RWPE2 (cell line): Measurements from ENCODE around the gene EPS8L2.

Source experiments
- ATAC-seq: fragments of 200-7000 bp; cut with Tn5 transposase; 3 replicates; pipeline ENCODE4 v1.9.1; 2021; ENCODE audit warnings: low read depth
- DNase-seq: peaks from one replicate; pipeline ENCODE4 v3.0.0-alpha.2; 2020; ENCODE audit warnings: low spot score
- H3K27ac ChIP-seq: fragments of 450-650 bp; 2 replicates; pipeline ENCODE4 v1.5.1; 2017; ENCODE audit warnings: mild to moderate bottlenecking; ENCODE audit not compliant: poor library complexity, severe bottlenecking
- H3K27me3 ChIP-seq: fragments of 250-450 bp; sonication (Bioruptor Pico); 2 replicates; pipeline ENCODE4 v1.5.1; 2021; ENCODE audit warnings: mild to moderate bottlenecking, moderate library complexity; ENCODE audit not compliant: insufficient read depth, poor library complexity, severe bottlenecking
- H3K36me3 ChIP-seq: fragments of 250-450 bp; sonication (Bioruptor Pico); 2 replicates; pipeline ENCODE4 v1.5.1; 2020; ENCODE audit warnings: low read depth, mild to moderate bottlenecking, moderate library complexity
- H3K4me1 ChIP-seq: fragments of 250-450 bp; sonication (Bioruptor Pico); 2 replicates; pipeline ENCODE4 v1.5.1; 2021; ENCODE audit warnings: mild to moderate bottlenecking, moderate library complexity; ENCODE audit not compliant: insufficient read depth, poor library complexity, severe bottlenecking
- H3K4me3 ChIP-seq: fragments of 250-450 bp; sonication (Bioruptor Pico); 2 replicates; pipeline ENCODE4 v1.5.1; 2021; ENCODE audit warnings: mild to moderate bottlenecking, moderate library complexity; ENCODE audit not compliant: severe bottlenecking
- H3K9me3 ChIP-seq: fragments of 250-450 bp; sonication (Bioruptor Pico); 2 replicates; pipeline ENCODE4 v1.5.1; 2021; ENCODE audit warnings: mild to moderate bottlenecking, moderate library complexity; ENCODE audit not compliant: severe bottlenecking
- CTCF ChIP-seq: fragments of 450-650 bp; IDR thresholded peaks from one replicate; pipeline ENCODE4 v1.5.1; 2017; ENCODE audit warnings: mild to moderate bottlenecking, moderate library complexity; ENCODE audit not compliant: poor library complexity, severe bottlenecking

The EPS8L2 gene

GRCh38 chr11:679271-680207 lies 26.5 kb upstream of the EPS8L2 start:
- Histone ChIP-seq H3K4me1 (no peaks in the 10 kb centered on the region), H3K27me3 (no peaks in the 10 kb centered on the region), H3K4me3 (no peak overlapping the region), H3K27ac (no peak overlapping the region), H3K9me3 (no peaks in the 10 kb centered on the region), H3K36me3 (peaks cover 62% of the 10 kb centered on the region)
- DNase-seq: no peak
- no peak for TF ChIP-seq CTCF
- ATAC-seq: no peak

- Histone ChIP-seq H3K36me3 (peaks cover 61% of the 10 kb centered on the region), H3K4me3 (no peak overlapping the region), H3K27me3 (no peaks in the 10 kb centered on the region), H3K9me3 (no peaks in the 10 kb centered on the region), H3K27ac (no peak overlapping the region), H3K4me1 (no peaks in the 10 kb centered on the region)
- DNase-seq (no peak), ATAC-seq (no peak)
- TF ChIP-seq CTCF: no peak
These were observed 25.6 kb upstream of the EPS8L2 start for GRCh38 chr11:680476-680875.

GRCh38 chr11:680970-681369 lies 25.1 kb upstream of the EPS8L2 start:
- ATAC-seq (no peak), DNase-seq (no peak)
- no peak overlapping the region for H3K4me3 ChIP-seq
- H3K27me3 ChIP-seq: no peaks in the 10 kb centered on the region
- H3K36me3 ChIP-seq: peaks cover 63% of the 10 kb centered on the region
- H3K9me3 ChIP-seq: no peaks in the 10 kb centered on the region
- H3K27ac ChIP-seq: no peak overlapping the region
- H3K4me1 ChIP-seq: no peaks in the 10 kb centered on the region
- no peak for TF ChIP-seq CTCF

- Histone ChIP-seq H3K4me1 (no peaks in the 10 kb centered on the region), H3K36me3 (peaks cover 60% of the 10 kb centered on the region), H3K27me3 (no peaks in the 10 kb centered on the region), H3K27ac (no peak overlapping the region), H3K4me3 (no peak overlapping the region), H3K9me3 (no peaks in the 10 kb centered on the region)
- no peak for ATAC-seq
- no peak for TF ChIP-seq CTCF
- no peak for DNase-seq
These were observed 19.4 kb upstream of the EPS8L2 start for GRCh38 chr11:686451-687243.

GRCh38 chr11:687751-688150 lies 18.3 kb upstream of the EPS8L2 start:
- Histone ChIP-seq H3K9me3 (no peaks in the 10 kb centered on the region), H3K27me3 (no peaks in the 10 kb centered on the region), H3K27ac (no peak overlapping the region), H3K4me3 (no peak overlapping the region), H3K36me3 (peaks cover 60% of the 10 kb centered on the region), H3K4me1 (no peaks in the 10 kb centered on the region)
- no peak for TF ChIP-seq CTCF
- DNase-seq: no peak
- ATAC-seq: no peak
